IMR-90 (cell line): ENCODE measurements around the gene PIGA.

ENCODE experiments used
- CEBPB ChIP-seq: IDR thresholded peaks from 2 replicates; pipeline ENCODE4 v1.6.1; 2012; ENCODE audit warnings: low read depth, low read length, improper control_type of control experiment
- CHD1 ChIP-seq: IDR thresholded peaks from 2 replicates; pipeline ENCODE4 v1.6.1; 2012; ENCODE audit warnings: low read depth, low read length, improper control_type of control experiment
- CTCF ChIP-seq: conservative IDR thresholded peaks from 2 replicates; pipeline ENCODE4 v1.5.1; 2012; ENCODE audit warnings: mild to moderate bottlenecking, low read depth, low read length, improper control_type of control experiment
- ELK1 ChIP-seq: fragments of 150-350 bp; IDR thresholded peaks from 2 replicates; pipeline ENCODE4 v1.6.1; 2016; ENCODE audit warnings: low read depth, mild to moderate bottlenecking, low read length, moderate library complexity, borderline replicate concordance
- FOS ChIP-seq: fragments of 150-350 bp; IDR thresholded peaks from 2 replicates; pipeline ENCODE4 v1.6.1; 2016; ENCODE audit warnings: low read depth, low read length
- MAFK ChIP-seq: IDR thresholded peaks from 2 replicates; pipeline ENCODE4 v1.6.1; 2012; ENCODE audit warnings: low read depth, low read length, improper control_type of control experiment
- MXI1 ChIP-seq: IDR thresholded peaks from 2 replicates; pipeline ENCODE4 v1.6.1; 2012; ENCODE audit warnings: low read depth, mild to moderate bottlenecking, low read length, moderate library complexity, borderline replicate concordance
- NFE2L2 ChIP-seq: fragments of 150-350 bp; IDR thresholded peaks from 2 replicates; pipeline ENCODE4 v1.6.1; 2016; ENCODE audit warnings: low read depth, mild to moderate bottlenecking, low read length
- POLR2A ChIP-seq: IDR thresholded peaks from 2 replicates; pipeline ENCODE4 v1.6.1; 2012; ENCODE audit warnings: mild to moderate bottlenecking, low read depth, low read length
- RAD21 ChIP-seq: IDR thresholded peaks from 2 replicates; pipeline ENCODE4 v1.6.1; 2012; ENCODE audit warnings: low read length, improper control_type of control experiment
- RFX5 ChIP-seq: IDR thresholded peaks from 2 replicates; pipeline ENCODE4 v1.8.0; 2012; ENCODE audit warnings: low read depth, mild to moderate bottlenecking, low read length, moderate library complexity
- SMC3 ChIP-seq: fragments of 150-350 bp; IDR thresholded peaks from 2 replicates; pipeline ENCODE4 v1.6.1; 2016; ENCODE audit warnings: low read depth, mild to moderate bottlenecking, antibody characterized with exemption, low read length, moderate library complexity
- USF2 ChIP-seq: fragments of 150-350 bp; IDR thresholded peaks from 2 replicates; pipeline ENCODE4 v1.6.1; 2017; ENCODE audit warnings: mild to moderate bottlenecking, antibody characterized with exemption, low read length, low read depth

GRCh38 chrX:15292861-15293260, 42.5 kb downstream of the PIGA start:
- no peak for TF ChIP-seq RAD21
- no peak for TF ChIP-seq CTCF
- no peak for TF ChIP-seq CHD1
- no peak for TF ChIP-seq MXI1
- TF ChIP-seq CEBPB: no peak
- no peak for TF ChIP-seq POLR2A
- TF ChIP-seq USF2: no peak
- TF ChIP-seq MAFK: no peak
- no peak for TF ChIP-seq SMC3
- no peak for TF ChIP-seq FOS
- TF ChIP-seq NFE2L2: no peak
- no peak for TF ChIP-seq ELK1
- TF ChIP-seq RFX5: no peak
